Amygdala (tissue), 56 donors: Measurements from ENCODE around the gene ITGAV.

Experiments used
- DNase-seq, 56 donors: peaks; one replicate each; lab custom pipeline; 2025; lab: John Stamatoyannopoulos, UW

ITGAV gene

DNA sequence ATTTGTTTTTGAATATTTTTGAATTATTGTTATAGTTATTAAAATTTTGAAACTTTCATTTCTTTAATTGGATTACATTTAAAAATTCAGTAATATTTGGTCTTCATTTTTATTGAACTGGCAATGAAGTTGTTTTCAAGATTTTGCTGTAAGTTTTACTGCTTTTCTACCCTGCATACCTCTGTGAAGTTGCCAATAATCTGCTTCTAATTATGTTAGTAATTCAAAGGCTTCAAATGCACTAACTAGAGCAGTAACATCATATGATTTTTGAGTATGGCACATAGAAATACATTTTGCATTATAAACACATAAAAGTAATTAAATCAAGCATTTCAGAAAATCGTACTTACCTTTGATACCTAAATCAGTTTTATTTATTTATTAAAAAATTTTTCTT is 63.7 kb downstream of the ITGAV start:
- DNase-seq = no peak

- DNase-seq = no peak
Measured at GRCh38 chr2:186659383-186659782, 69.5 kb downstream of the ITGAV start.

GRCh38 chr2:186664385-186665043 is 74.7 kb downstream of the ITGAV start:
- no peak for DNase-seq

- DNase-seq = no peak
Measured at GRCh38 chr2:186669146-186669545, 79.3 kb downstream of the ITGAV start.

DNA sequence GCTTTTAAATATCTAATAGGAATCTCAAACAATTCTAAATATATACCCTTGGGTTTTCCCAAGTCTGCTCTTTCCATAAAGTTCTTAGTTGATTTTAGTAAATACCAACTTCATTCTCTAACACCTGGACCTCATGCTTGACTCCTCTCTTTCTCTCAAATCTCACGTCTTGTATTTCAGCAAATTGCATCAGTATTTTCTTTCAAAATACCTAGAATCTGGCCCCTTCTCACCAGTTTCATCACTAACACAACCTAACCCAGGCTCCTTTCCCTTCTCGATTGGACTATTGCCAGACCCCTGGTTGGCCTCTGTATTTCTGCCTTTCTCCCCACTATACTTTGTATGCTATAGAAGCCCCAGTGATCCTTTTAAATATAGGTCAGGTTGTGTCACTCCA is 81.0 kb downstream of the ITGAV start:
- no peak for DNase-seq

DNA sequence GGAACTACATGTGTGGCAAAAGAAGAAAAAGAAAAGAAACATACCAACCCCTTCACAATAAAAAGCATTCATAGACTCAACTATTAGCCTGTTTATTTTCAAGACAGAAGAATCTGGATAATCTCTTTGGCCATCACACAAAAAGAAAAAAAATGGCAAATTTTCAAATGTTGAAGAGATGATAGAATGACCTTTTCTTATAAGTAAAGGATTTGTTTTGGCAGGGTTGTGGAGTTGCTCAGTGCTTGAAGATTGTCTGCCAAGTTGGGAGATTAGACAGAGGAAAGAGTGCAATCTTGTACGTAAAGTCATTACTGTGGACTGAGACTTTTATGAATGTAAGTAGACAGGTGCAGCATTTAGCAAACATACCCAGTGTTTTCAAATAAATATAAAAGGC is 85.5 kb downstream of the ITGAV start:
- no peak for DNase-seq

DNA sequence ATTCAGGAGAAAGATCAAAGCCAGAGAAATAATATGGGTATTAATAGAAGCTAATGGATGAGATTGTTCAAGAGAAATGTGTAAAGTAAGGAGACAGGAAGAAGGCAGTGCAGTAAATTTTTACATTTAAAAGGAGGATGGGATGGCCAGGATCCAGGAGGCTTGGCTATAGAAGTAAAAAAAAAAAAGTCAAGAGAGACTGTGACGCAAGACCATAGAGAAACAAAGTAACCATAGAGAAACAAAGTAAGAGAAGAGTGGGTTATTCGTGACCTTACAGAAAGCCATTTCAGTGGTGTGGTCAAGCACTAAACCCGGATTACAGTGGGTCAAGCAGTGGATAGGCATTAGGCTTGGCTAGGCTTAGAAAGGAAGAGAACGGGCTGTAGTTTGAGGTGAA is 93.5 kb downstream of the ITGAV start:
- DNase-seq = no peak

GRCh38 chr2:186687807-186688211 is 98.0 kb downstream of the ITGAV start:
- DNase-seq = no peak

GRCh38 chr2:186688813-186689212 is 99.0 kb downstream of the ITGAV start:
- no peak for DNase-seq

GRCh38 chr2:186690786-186691185 is 100.9 kb downstream of the ITGAV start:
- DNase-seq = no peak

DNA sequence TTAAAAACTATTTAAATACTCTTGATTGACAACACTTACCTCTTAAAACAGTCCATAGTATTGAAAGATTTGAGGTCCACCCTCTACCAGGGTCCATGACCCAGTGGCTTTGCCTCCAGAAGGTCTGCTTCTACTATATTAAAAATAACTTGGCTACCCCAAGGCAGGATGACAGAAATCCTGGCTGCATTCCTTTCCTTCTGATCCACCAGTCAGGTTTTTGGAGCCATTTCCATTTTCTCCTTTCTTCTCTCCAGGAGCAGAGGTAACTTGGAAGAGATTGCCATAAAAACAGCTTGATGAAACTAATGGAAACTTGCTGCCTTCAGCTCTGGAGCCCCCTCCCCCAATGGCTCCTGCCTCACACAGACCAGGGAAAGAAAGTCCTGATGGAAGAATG is 101.4 kb downstream of the ITGAV start:
- no peak for DNase-seq

- no peak for DNase-seq
Measured at GRCh38 chr2:186691900-186692299, 102.0 kb downstream of the ITGAV start.

DNA sequence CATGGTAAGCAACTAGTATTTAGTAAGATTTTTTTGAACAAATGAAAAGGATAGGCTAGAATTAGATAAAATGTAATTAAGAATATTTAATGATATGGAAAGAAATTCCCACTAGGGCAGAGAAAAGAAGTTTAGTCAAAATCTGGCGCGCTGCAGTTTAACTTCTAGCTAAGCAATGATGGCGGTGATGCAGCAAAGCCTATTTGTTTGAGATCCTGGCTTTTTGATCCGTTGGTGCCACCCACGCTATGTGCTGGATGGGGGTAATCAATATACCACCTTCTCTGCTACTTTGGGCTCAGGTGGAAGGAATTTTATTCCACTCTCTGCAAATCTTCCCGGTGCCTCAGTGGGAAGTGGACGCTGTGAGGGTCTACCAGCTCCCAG is 103.6 kb downstream of the ITGAV start:
- DNase-seq = peak in 1 of 56 donors; percentile 61

DNA sequence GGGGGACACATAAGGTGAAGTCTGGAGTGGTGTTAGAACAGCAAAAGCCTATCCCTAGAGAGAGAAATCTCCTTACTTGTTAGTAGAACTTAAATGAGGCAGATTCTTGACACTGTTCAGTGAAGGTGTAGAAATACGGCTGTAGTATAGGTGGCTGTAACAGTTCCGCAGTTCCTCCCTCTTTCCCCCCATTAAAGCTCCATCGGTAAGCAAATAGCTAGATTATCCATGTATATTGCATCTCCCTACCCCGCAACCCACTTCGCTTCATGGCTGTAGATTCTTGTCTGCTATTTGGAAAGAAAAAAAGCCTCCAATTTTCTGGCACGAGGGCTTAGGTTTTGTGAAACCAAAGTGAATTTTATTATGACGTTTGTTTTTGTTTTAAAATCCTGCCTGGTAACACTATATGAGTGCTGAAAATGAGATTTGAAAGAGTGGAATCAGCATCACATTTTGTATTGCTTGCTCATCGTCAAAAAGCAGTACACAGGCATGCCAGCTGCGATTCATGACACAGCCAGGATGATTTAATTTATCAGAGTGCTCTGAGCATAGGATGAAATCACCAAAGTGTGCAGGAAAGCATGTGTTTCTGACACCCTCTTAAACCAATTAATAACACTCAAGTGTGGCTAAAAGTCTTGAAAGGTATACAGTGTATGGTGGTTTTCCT is 105.4 kb downstream of the ITGAV start:
- peak in 6 of 56 donors; percentile 1 to 36 (median 20) for DNase-seq

- no peak for DNase-seq
Measured at GRCh38 chr2:186696290-186696689, 106.4 kb downstream of the ITGAV start.

DNA sequence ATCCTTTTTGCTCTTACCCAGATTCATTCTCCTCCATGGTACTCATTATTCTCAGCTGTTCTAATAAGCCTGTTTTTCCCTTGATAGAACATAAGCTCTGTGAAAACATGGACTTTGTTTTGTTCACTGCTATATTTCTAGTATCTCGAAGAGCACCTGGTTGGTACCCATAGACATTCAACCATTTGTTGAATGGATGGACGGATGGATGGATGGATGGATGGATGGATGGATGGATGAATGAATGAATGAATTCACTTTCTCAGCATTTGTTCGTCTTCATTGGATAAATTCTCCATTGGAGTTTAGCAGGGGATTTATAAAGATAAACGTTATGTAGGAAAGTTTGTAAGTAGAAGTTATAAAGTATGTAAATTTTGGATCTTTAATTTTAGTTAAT is 106.9 kb downstream of the ITGAV start:
- DNase-seq = no peak

- no peak for DNase-seq
Measured at GRCh38 chr2:186697536-186697935, 107.7 kb downstream of the ITGAV start.

DNA sequence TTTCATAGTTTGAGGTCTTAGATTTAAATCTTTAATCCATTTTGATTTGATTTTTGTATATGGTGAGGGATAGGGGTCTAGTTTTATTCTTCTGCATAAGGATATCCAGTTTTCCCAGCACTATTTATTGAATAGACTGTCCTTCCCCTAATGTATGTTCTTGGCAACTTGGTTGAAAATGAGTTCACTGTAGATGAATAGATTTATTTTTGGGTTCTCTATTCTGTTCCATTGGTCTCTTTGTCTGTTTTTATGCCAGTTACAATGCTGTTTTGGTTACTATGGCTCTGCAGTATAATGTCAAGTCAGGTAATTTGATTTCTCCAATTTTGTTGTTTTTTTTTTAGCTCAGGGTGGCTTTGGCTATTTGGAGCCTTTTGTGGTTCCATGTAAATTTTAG is 109.9 kb downstream of the ITGAV start:
- no peak for DNase-seq

DNA sequence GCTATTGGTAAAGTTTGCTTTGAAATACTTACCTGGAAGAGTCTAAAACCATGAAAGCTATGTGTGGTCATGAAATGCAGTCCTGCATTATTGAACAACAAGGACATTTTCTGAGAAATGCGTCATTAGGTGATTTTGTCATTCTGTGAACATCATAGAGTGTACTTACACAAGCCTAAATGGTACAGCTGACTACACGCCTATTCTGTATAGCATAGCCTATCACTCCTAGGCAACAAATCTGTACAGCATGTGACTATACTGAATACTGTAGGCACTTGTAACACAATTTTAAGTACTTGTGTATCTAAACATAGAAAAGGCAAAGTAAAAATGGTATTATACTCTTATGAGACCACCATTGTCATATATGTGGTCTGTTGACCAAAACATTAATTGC is 112.2 kb downstream of the ITGAV start:
- no peak for DNase-seq

DNA sequence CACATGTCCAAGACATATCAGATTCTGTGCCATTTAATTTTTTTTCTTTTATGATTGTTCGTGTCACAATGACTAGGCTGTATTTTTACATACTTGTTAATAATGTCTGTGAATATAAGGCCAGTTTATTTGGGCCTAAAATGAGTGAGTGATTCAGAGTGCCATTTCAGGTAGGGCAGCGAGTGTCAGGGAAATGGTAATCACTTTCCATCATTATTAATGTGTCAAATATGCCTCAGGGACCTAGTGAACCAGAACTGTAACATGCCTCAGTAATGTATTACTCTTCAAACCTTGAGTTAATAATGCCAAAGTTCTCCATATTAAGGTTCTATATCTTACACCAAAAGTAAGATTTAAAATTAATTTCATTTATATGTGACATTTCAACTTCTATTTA is 112.6 kb downstream of the ITGAV start:
- no peak for DNase-seq

GRCh38 chr2:186704897-186705296 is 115.0 kb downstream of the ITGAV start:
- no peak for DNase-seq
